Suprapubic skin (tissue), 3 donors: ENCODE data around the gene ABCC2.

ENCODE experiments used
- EP300 ChIP-seq: sonication (generic); formaldehyde crosslinking; IDR thresholded peaks from one replicate; pipeline ENCODE4 v1.6.1; 2017; ENCODE audit warnings: antibody characterized with exemption
- POLR2A ChIP-seq, 2 donors: fragments of 450-650 bp; IDR thresholded peaks; one replicate each; pipeline ENCODE4 v1.6.1; 2017; ENCODE audit warnings: antibody characterized with exemption in 2 of 2, mild to moderate bottlenecking in 2 of 2, moderate library complexity in 2 of 2
- TF ChIP-seq, protein P1 (sequence below), 2 donors: fragments of 200-600 bp in 1 of 2; fragments of 450-650 bp in 1 of 2; sonication (generic) in 1 of 2; IDR thresholded peaks; one replicate each; pipeline ENCODE4 v1.5.1; 2016 to 2019; ENCODE audit warnings: antibody characterized with exemption in 2 of 2, mild to moderate bottlenecking in 1 of 2, moderate library complexity in 1 of 2

- TF ChIP-seq EP300, result no peak
- no peak for TF ChIP-seq POLR2A (IDR thresholded peaks at IDR 0.05)
- TF ChIP-seq, protein P1, sequence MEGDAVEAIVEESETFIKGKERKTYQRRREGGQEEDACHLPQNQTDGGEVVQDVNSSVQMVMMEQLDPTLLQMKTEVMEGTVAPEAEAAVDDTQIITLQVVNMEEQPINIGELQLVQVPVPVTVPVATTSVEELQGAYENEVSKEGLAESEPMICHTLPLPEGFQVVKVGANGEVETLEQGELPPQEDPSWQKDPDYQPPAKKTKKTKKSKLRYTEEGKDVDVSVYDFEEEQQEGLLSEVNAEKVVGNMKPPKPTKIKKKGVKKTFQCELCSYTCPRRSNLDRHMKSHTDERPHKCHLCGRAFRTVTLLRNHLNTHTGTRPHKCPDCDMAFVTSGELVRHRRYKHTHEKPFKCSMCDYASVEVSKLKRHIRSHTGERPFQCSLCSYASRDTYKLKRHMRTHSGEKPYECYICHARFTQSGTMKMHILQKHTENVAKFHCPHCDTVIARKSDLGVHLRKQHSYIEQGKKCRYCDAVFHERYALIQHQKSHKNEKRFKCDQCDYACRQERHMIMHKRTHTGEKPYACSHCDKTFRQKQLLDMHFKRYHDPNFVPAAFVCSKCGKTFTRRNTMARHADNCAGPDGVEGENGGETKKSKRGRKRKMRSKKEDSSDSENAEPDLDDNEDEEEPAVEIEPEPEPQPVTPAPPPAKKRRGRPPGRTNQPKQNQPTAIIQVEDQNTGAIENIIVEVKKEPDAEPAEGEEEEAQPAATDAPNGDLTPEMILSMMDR (IDR thresholded peaks at IDR 0.05), result no peak
Observed at GRCh38 chr10:99853655-99854054, 71.2 kb downstream of the ABCC2 start.
